IPS DF 4.7 (cell line): ENCODE measurements around the gene GAR1.
"Not testable (repeated sequence)": the region's sequence is repeated elsewhere in the genome, so short reads cannot be mapped to it uniquely, and the experiment has no call there.

ENCODE experiments used
- DNase-seq: peaks from one replicate; pipeline ENCODE4 v3.0.0-alpha.2; 2013; ENCODE audit warnings: low spot score; ENCODE audit errors: extremely low read depth

GAR1 gene

GRCh38 chr4:109846395-109847098 lies 31.0 kb downstream of the GAR1 start:
- no peak for DNase-seq

- no peak for DNase-seq
Observed at GRCh38 chr4:109847896-109848442, 32.4 kb downstream of the GAR1 start, which contains the start of gene LRIT3. Gene LRIT3, plus strand, starts transcription at chr4:109848107. Its CDS starts 95 bp downstream, at chr4:109848202.

- DNase-seq, result no peak
Observed at GRCh38 chr4:109848501-109848900, 32.9 kb downstream of the GAR1 start.

GRCh38 chr4:109850601-109851000 lies 35.0 kb downstream of the GAR1 start:
- DNase-seq, result no peak

- not testable (repeated sequence) for DNase-seq
Observed at GRCh38 chr4:109859426-109860300, 44.1 kb downstream of the GAR1 start.

- DNase-seq, result no peak
Observed at GRCh38 chr4:109861271-109861670, 45.7 kb downstream of the GAR1 start.

- no peak for DNase-seq
Observed at GRCh38 chr4:109861916-109862511, 46.5 kb downstream of the GAR1 start.

GRCh38 chr4:109864134-109864533 lies 48.6 kb downstream of the GAR1 start:
- no peak for DNase-seq

- no peak for DNase-seq
Observed at GRCh38 chr4:109870061-109870460, 54.5 kb downstream of the GAR1 start.

GRCh38 chr4:109872065-109872464 lies 56.5 kb downstream of the GAR1 start:
- no peak for DNase-seq

- no peak for DNase-seq
Observed at GRCh38 chr4:109872950-109873656, 57.5 kb downstream of the GAR1 start.

GRCh38 chr4:109873791-109874514 lies 58.4 kb downstream of the GAR1 start:
- DNase-seq, result no peak
